Measurements from ENCODE around the gene TP53.

Gene TP53

GRCh38 chr17:7704601-7705268 lies 17.4 kb upstream of the TP53 start, which contains the start of gene EFNB3:
TSS of gene EFNB3 (plus strand) at chr17:7705202. CDS start at chr17:7705599, 397 bp downstream.
- no peaks in the 10 kb centered on the region for H3K9me3 ChIP-seq
- peaks cover 26% of the 10 kb centered on the region for H3K36me3 ChIP-seq
- H3K27ac ChIP-seq: no peak within 1 kb of the TSS
- peaks cover 66% of the 10 kb centered on the region for H3K27me3 ChIP-seq
- no peak for TF ChIP-seq CTCF (IDR thresholded peaks at IDR 0.05)
- H3K4me3 ChIP-seq (ENCODE audit: low read depth in 1 of 2, low read length in 1 of 2): no peak within 1 kb of the TSS
- H3K4me1 ChIP-seq (ENCODE audit: control insufficient read depth in 1 of 2, insufficient read depth in 1 of 2, low read depth in 1 of 2, low read length in 1 of 2): no peaks in the 10 kb centered on the region

DNA sequence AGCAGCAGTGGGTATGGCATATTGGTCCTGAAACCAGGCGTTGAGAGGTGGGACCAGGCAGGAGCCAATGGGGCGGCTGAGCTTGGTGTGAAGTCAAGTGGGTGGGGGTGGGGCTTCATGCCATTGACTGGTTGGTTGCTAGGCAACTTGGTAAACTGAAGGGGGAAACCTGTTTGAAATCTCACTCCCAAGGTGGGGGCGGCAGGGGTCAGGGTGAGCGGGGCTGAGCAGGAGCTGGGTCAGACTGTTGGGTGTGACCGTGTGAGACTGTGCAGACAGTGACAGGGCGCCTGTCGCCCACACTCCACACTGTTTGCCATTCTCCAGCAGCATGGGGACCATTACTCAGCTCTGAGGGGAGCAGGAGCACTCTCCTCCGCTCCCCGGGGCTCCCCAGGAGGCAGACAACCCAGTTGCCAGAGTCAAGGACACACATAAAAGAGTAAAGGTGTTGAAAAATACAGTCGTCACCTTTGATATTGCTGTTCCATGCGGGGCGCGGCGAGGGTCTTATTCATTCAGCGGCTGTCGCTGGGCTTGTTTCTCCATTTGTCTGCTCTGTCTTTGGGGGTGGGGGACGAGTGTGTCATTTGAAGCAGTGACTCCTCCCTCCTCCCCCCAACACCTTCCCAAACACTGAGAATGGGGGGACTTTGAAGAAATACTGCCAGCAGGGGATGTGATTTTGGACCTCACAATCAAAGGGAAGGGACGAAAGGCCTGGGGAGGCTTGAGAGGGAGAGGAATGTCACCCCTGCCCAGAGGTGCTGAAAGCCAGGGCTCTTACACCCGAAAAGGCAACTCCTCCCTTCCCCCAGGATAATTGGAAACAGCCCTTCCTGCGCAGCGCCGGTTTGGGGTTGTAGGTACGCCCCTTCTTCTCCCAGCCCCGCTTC lies 16.5 kb upstream of the TP53 start:
- no peak overlapping the region for H3K4me3 ChIP-seq (ENCODE audit: low read depth in 1 of 2, low read length in 1 of 2)

GRCh38 chr17:7702776-7703175 lies 15.5 kb upstream of the TP53 start:
- H3K4me3 ChIP-seq (ENCODE audit: low read depth in 1 of 2, low read length in 1 of 2): no peak overlapping the region
- no peak for TF ChIP-seq CTCF (IDR thresholded peaks at IDR 0.05)
- no peaks in the 10 kb centered on the region for H3K4me1 ChIP-seq (ENCODE audit: control insufficient read depth in 1 of 2, insufficient read depth in 1 of 2, low read depth in 1 of 2, low read length in 1 of 2)
- H3K27me3 ChIP-seq: peaks cover 50% of the 10 kb centered on the region
- no peak overlapping the region for H3K27ac ChIP-seq
- peaks cover 26% of the 10 kb centered on the region for H3K36me3 ChIP-seq
- H3K9me3 ChIP-seq: no peaks in the 10 kb centered on the region

More for the DNA sequence above, 16.5 kb upstream of the TP53 start:
- H3K36me3 ChIP-seq: peaks cover 26% of the 10 kb centered on the region
- H3K9me3 ChIP-seq: no peaks in the 10 kb centered on the region
- no peak overlapping the region for H3K27ac ChIP-seq
- H3K4me1 ChIP-seq (ENCODE audit: control insufficient read depth in 1 of 2, insufficient read depth in 1 of 2, low read depth in 1 of 2, low read length in 1 of 2): no peaks in the 10 kb centered on the region
- peaks cover 60% of the 10 kb centered on the region for H3K27me3 ChIP-seq
- TF ChIP-seq CTCF (IDR thresholded peaks at IDR 0.05): no peak

DNA sequence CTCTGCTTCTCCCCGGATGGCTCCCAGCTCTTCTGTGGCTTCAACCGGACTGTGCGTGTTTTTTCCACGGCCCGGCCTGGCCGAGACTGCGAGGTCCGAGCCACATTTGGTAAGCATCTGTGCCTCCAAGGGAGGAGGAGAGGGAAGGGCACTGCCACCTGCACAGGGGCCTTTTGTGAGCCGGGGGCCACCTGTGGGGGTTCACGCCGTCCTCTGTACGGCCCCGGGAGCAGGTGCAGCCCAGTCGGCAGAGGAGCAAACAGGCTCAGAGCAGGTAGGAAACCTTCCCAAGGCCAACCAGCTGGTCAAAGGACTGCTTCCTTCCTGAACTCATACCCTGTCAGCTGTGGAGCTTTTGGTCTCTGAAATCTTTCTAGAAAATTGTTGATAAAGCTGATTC lies 14.4 kb upstream of the TP53 start:
- Histone ChIP-seq H3K4me3 (ENCODE audit: low read depth in 1 of 2, low read length in 1 of 2) (no peak overlapping the region), H3K4me1 (ENCODE audit: control insufficient read depth in 1 of 2, insufficient read depth in 1 of 2, low read depth in 1 of 2, low read length in 1 of 2) (no peaks in the 10 kb centered on the region), H3K36me3 (peaks cover 26% of the 10 kb centered on the region), H3K9me3 (no peaks in the 10 kb centered on the region), H3K27me3 (peaks cover 39% of the 10 kb centered on the region), H3K27ac (no peak overlapping the region)
- no peak for TF ChIP-seq CTCF (IDR thresholded peaks at IDR 0.05)

DNA sequence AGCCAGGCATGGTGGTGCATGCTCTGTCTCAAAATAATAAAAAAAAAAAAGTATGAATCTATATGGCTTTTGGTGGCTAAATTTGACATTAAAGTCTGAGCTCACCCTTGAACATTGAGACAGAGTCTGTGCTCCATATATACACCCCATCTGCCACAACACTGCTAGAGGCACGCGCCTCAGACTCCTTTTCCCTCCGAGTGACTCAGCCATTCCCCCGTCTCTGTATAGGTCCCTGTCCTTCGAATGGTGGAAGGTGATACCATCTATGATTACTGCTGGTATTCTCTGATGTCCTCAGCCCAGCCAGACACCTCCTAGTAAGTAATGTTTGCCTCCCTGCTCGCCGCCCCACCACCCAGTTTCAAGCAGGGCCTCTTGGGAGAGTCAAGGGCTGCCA lies 13.2 kb upstream of the TP53 start:
- no peak overlapping the region for H3K27ac ChIP-seq
- H3K27me3 ChIP-seq: peaks cover 27% of the 10 kb centered on the region
- H3K36me3 ChIP-seq: peaks cover 26% of the 10 kb centered on the region
- TF ChIP-seq CTCF (IDR thresholded peaks at IDR 0.05): no peak
- H3K4me3 ChIP-seq (ENCODE audit: low read depth in 1 of 2, low read length in 1 of 2): no peak overlapping the region
- no peaks in the 10 kb centered on the region for H3K9me3 ChIP-seq
- no peaks in the 10 kb centered on the region for H3K4me1 ChIP-seq (ENCODE audit: control insufficient read depth in 1 of 2, insufficient read depth in 1 of 2, low read depth in 1 of 2, low read length in 1 of 2)
